Retinal pigment epithelial cell (primary cell): Measurements from ENCODE around the gene FAM180A.

ENCODE experiments used
- DNase-seq: peaks from one replicate; pipeline ENCODE4 v3.0.0-alpha.2; 2010; ENCODE audit warnings: low read depth
- H3K4me3 ChIP-seq: 2 replicates; pipeline ENCODE4 v1.5.1; 2011; ENCODE audit warnings: mild to moderate bottlenecking, low read length, control low read depth, moderate library complexity
- CTCF ChIP-seq: conservative IDR thresholded peaks from 2 replicates; pipeline ENCODE4 v1.5.1; 2011; ENCODE audit warnings: low read depth, low read length, control low read depth, inconsistent platforms

The FAM180A gene

GRCh38 chr7:135748770-135749169 lies at the start of gene FAM180A:
FAM180A (minus strand) TSS chr7:135748813; CDS start chr7:135748580, 233 bp downstream.
- no peak for DNase-seq
- H3K4me3 ChIP-seq: no peak within 1 kb of the TSS
- no peak for TF ChIP-seq CTCF

- H3K4me3 ChIP-seq: no peak overlapping the region
- no peak for TF ChIP-seq CTCF
- DNase-seq: no peak
Observed at GRCh38 chr7:135798095-135798494, 49.5 kb upstream of the FAM180A start.

- TF ChIP-seq CTCF: no peak
- no peak overlapping the region for H3K4me3 ChIP-seq
Observed at GRCh38 chr7:135795846-135796570, 47.4 kb upstream of the FAM180A start.

GRCh38 chr7:135793841-135794240 lies 45.2 kb upstream of the FAM180A start:
- no peak for DNase-seq
- TF ChIP-seq CTCF: no peak

More at GRCh38 chr7:135795846-135796570, 47.4 kb upstream of the FAM180A start:
- DNase-seq: peak; percentile 86

GRCh38 chr7:135792866-135793265 lies 44.3 kb upstream of the FAM180A start:
- H3K4me3 ChIP-seq: no peak overlapping the region
- DNase-seq: no peak
- TF ChIP-seq CTCF: no peak

More at GRCh38 chr7:135793841-135794240, 45.2 kb upstream of the FAM180A start:
- no peak overlapping the region for H3K4me3 ChIP-seq

GRCh38 chr7:135792363-135792668 lies 43.7 kb upstream of the FAM180A start:
- no peak for DNase-seq
- no peak overlapping the region for H3K4me3 ChIP-seq
- TF ChIP-seq CTCF: no peak
